Kidney (tissue), 14 donors: Measurements from ENCODE around the gene DNAJA2. TPM values are rescaled to one million over a fixed set of nuclear protein-coding genes. Genes with fewer than 3 reads are reported as not detected.

Experiments
- DNase-seq, 5 donors: peaks; one replicate each; pipeline ENCODE4 v3.0.0-alpha.2; 2013 to 2020
- FAIRE-seq: peaks from 2 replicates; lab custom pipeline; 2012; peaks lifted over from hg19 to GRCh38; lab: Jason Lieb, UNC
- H3K27ac ChIP-seq, 2 donors: one replicate each; pipeline ENCODE4 v1.7.0; 2013; ENCODE audit warnings: low read depth in 2 of 2, low read length in 2 of 2, inconsistent platforms in 1 of 2
- H3K27me3 ChIP-seq: one replicate; pipeline ENCODE4 v1.7.1; 2013; ENCODE audit warnings: low read length, inconsistent platforms; ENCODE audit not compliant: control insufficient read depth, insufficient read depth
- H3K36me3 ChIP-seq, 3 donors: one replicate each; pipeline versions ENCODE4 v1.7.0 to v1.7.1; 2013; ENCODE audit warnings: low read length in 3 of 3, control low read depth in 1 of 3, inconsistent platforms in 1 of 3; ENCODE audit not compliant: insufficient read depth in 3 of 3, control insufficient read depth in 2 of 3
- H3K4me1 ChIP-seq, 3 donors: one replicate each; pipeline versions ENCODE4 v1.7.0 to v1.7.1; 2013; ENCODE audit warnings: low read length in 3 of 3, inconsistent platforms in 1 of 3, low read depth in 1 of 3; ENCODE audit not compliant: control insufficient read depth in 2 of 3, insufficient read depth in 2 of 3
- H3K4me3 ChIP-seq, 3 donors: one replicate each; pipeline versions ENCODE4 v1.7.0 to v1.8.1; 2013; ENCODE audit warnings: low read length in 3 of 3, control low read depth in 1 of 3, inconsistent platforms in 1 of 3
- H3K9ac ChIP-seq, 3 donors: one replicate each; pipeline versions ENCODE4 v1.7.0 to v1.7.1; 2013; ENCODE audit warnings: low read length in 3 of 3, control low read depth in 1 of 3, inconsistent platforms in 1 of 3
- H3K9me3 ChIP-seq, 3 donors: one replicate each; pipeline versions ENCODE4 v1.7.0 to v1.7.1; 2013; ENCODE audit warnings: low read length in 3 of 3, control low read depth in 1 of 3, inconsistent platforms in 1 of 3; ENCODE audit not compliant: control insufficient read depth in 2 of 3, insufficient read depth in 1 of 3
- intact Hi-C: fragments of 100-400 bp; cut with DNase I; formaldehyde crosslinking; loops from one replicate; pipeline ENCODE4 v1.11.1; 2022
- polyA plus RNA-seq: library from polyadenylated mRNA; stranded (reverse); fragments of 350-450 nt; fragmentation: Illumina TruSeq; extraction: RNeasy Lipid Tissue Mini Kit (QIAGEN cat#74804); gene quantifications from one replicate; pipeline ENCODE4 v1.2.3, GENCODE V29; 2014; ENCODE audit warnings: low read depth, low replicate concordance; ENCODE audit not compliant: insufficient read depth
- total RNA-seq: library from RNA; stranded (reverse); fragmentation: NEBNext Ultra II Directional; extraction: Animal tissue kit (Norgen Biotek cat#: 25700); gene quantifications from one replicate; pipeline ENCODE4 v1.2.1, GENCODE V29; 2021
- TF ChIP-seq, protein P1 (sequence below): IDR thresholded peaks from 3 replicates; pipeline ENCODE4 v1.5.1; 2012; ENCODE audit warnings: mild to moderate bottlenecking, moderate library complexity, borderline replicate concordance; ENCODE audit not compliant: insufficient read depth; ENCODE audit errors: extremely low read depth
- donor health status: control.
- donor health status: control.
- donor health status: control.
- donor health status: control.
- donor health status: control.
- donor health status: DM: yes; HTN: yes; CAD: no.
- donor health status: Normal renal cell carcinoma (clear cell type).

Gene DNAJA2
- total and polyA plus RNA-seq, 2 donors from 2014 or later: 47.3 to 54.4 TPM

DNA sequence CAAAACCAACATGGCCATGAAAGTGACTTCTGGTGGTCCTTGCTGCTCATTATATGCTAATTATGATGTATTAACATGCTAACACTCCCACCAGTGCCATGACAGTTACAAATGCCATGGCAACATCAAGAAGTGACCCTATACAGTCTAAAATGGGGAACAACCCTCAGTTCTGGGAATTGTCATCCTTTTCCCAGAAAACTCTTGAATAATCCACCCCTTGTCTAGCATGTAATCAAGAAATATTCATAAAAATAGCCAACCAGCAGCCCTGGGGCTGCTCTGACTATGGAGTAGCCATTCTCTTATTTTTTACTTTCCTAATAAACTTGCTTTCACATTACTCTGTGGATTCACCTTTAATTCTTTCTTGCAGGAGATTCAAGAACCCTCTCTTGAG lies 35.9 kb downstream of the DNAJA2 start:
- no peak for FAIRE-seq
- H3K4me1 ChIP-seq: no peaks in the 10 kb centered on the region

DNA sequence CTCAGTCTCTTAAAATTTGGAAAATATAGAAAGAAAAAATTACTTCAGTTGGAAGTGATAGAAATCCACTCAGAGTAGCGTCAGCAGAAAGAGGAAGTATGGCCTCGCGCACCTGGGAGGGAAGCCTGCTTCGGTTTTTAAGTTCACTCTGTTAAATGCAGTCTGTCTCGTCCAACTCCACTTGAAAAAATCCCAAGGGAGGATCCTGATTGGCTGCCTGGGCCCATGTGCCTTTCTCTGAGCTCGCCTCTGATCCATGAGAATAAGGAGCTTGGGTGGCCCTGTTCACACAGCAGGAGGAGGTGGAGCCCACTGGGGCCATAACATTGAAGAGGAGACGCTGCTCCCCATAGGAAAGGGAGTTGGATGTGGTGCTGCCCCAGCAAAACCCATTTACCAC lies 40.7 kb downstream of the DNAJA2 start:
- no peak for FAIRE-seq
- H3K36me3 ChIP-seq: peaks cover 0 to 6% (median 0%) of the 10 kb centered on the region in 3 donors
- peaks cover 0 to 2% (median 0%) of the 10 kb centered on the region in 3 donors for H3K4me1 ChIP-seq
- DNase-seq: peak in 1 of 5 donors; percentile 24
- intact Hi-C loops: no loop called here
- no peak overlapping the region for H3K9ac ChIP-seq
- no peaks in the 10 kb centered on the region for H3K27me3 ChIP-seq
- H3K27ac ChIP-seq: no peak overlapping the region
- TF ChIP-seq, protein P1, sequence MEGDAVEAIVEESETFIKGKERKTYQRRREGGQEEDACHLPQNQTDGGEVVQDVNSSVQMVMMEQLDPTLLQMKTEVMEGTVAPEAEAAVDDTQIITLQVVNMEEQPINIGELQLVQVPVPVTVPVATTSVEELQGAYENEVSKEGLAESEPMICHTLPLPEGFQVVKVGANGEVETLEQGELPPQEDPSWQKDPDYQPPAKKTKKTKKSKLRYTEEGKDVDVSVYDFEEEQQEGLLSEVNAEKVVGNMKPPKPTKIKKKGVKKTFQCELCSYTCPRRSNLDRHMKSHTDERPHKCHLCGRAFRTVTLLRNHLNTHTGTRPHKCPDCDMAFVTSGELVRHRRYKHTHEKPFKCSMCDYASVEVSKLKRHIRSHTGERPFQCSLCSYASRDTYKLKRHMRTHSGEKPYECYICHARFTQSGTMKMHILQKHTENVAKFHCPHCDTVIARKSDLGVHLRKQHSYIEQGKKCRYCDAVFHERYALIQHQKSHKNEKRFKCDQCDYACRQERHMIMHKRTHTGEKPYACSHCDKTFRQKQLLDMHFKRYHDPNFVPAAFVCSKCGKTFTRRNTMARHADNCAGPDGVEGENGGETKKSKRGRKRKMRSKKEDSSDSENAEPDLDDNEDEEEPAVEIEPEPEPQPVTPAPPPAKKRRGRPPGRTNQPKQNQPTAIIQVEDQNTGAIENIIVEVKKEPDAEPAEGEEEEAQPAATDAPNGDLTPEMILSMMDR: no peak
- no peaks in the 10 kb centered on the region for H3K9me3 ChIP-seq
- H3K4me3 ChIP-seq: no peak overlapping the region

More for the DNA sequence above, 35.9 kb downstream of the DNAJA2 start:
- no peaks in the 10 kb centered on the region for H3K36me3 ChIP-seq
- TF ChIP-seq, protein P1: no peak
- H3K27me3 ChIP-seq: no peaks in the 10 kb centered on the region
- no peak for DNase-seq
- intact Hi-C loops: no loop called here
- H3K9ac ChIP-seq: no peak overlapping the region
- no peaks in the 10 kb centered on the region for H3K9me3 ChIP-seq
- H3K4me3 ChIP-seq: no peak overlapping the region
- no peak overlapping the region for H3K27ac ChIP-seq

DNA sequence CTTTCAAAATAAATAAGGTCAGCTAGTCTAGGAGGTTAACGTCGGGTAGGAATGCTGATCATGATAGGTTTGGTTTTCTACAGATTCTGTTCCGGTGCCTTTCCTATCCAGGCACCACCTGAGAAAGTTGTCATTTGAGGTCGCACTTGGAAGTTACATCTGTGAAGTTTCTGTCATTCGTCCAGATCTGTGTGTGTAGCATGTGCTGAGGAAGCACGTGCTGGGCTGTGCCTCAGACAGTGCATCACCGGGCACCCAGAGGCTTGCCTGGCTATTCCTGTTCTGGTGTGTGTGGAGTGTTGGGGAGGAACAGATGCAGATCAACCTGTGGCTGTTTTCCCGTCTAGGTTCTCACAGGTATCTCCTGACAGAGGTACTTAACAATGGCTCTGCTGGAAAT lies 42.6 kb downstream of the DNAJA2 start:
- Histone ChIP-seq H3K9me3 (no peaks in the 10 kb centered on the region), H3K9ac (no peak overlapping the region), H3K36me3 (peaks cover 0 to 15% (median 9%) of the 10 kb centered on the region in 3 donors), H3K4me3 (no peak overlapping the region), H3K27me3 (no peaks in the 10 kb centered on the region), H3K4me1 (peaks cover 0 to 2% (median 0%) of the 10 kb centered on the region in 3 donors), H3K27ac (no peak overlapping the region)
- DNase-seq (no peak), FAIRE-seq (no peak)
- TF ChIP-seq, protein P1: no peak
- intact Hi-C loops: no loop called here
